K562 (cell line): ENCODE results near the gene MAN1B1. TPM values are rescaled to one million over a fixed set of nuclear protein-coding genes. Genes with fewer than 3 reads are reported as not detected.
A peak's percentile ranks its signal among the peaks of the same experiment; 100 is the strongest.

ENCODE experiments used
- BCOR ChIP-seq: fragments of 450-650 bp; IDR thresholded peaks from 2 replicates; pipeline ENCODE4 v1.6.1; 2016
- CCNT2 ChIP-seq: IDR thresholded peaks from 2 replicates; pipeline ENCODE4 v1.6.1; 2011; ENCODE audit warnings: borderline replicate concordance, low read depth, mild to moderate bottlenecking, moderate library complexity, mixed read lengths, low read length; ENCODE audit not compliant: insufficient read length; ENCODE audit errors: extremely low read depth
- EP300 ChIP-seq: IDR thresholded peaks from 2 replicates; pipeline ENCODE4 v1.6.1; 2012; ENCODE audit warnings: low read length, improper control_type of control experiment
- FIP1L1 ChIP-seq: fragments of 200-400 bp; formaldehyde crosslinking; IDR thresholded peaks from 2 replicates; pipeline ENCODE4 v1.6.1; 2018; ENCODE audit warnings: mild to moderate bottlenecking, low read depth, low read length; ENCODE audit not compliant: poor library complexity, severe bottlenecking
- GATAD2A ChIP-seq: fragments of 450-650 bp; IDR thresholded peaks from 2 replicates; pipeline ENCODE4 v1.6.1; 2017
- GATAD2B ChIP-seq: fragments of 450-650 bp; IDR thresholded peaks from 2 replicates; pipeline ENCODE4 v1.6.1; 2017; ENCODE audit warnings: mild to moderate bottlenecking, borderline replicate concordance
- HDGF ChIP-seq: fragments of 450-650 bp; IDR thresholded peaks from 2 replicates; pipeline ENCODE4 v1.6.1; 2016
- HNRNPUL1 ChIP-seq: fragments of 200-400 bp; formaldehyde crosslinking; IDR thresholded peaks from 2 replicates; pipeline ENCODE4 v1.6.1; 2017; ENCODE audit warnings: low read length
- ILK ChIP-seq: fragments of 450-650 bp; IDR thresholded peaks from 2 replicates; pipeline ENCODE4 v1.6.1; 2016; ENCODE audit warnings: missing genetic modification characterization, low read depth, mild to moderate bottlenecking, missing compliant biosample characterization, moderate library complexity, borderline replicate concordance
- MBD2 ChIP-seq: sonication (generic); IDR thresholded peaks from 2 replicates; pipeline ENCODE4 v1.6.1; 2016; ENCODE audit warnings: low read depth, borderline replicate concordance
- NFE2L1 ChIP-seq: fragments of 450-650 bp; IDR thresholded peaks from 2 replicates; pipeline ENCODE4 v1.6.1; 2016; ENCODE audit warnings: missing genetic modification characterization, low read depth, mild to moderate bottlenecking, missing compliant biosample characterization, moderate library complexity, borderline replicate concordance
- NR1H2 ChIP-seq: sonication (generic); formaldehyde crosslinking; IDR thresholded peaks from 2 replicates; pipeline ENCODE4 v1.4.0; 2020; ENCODE audit warnings: mild to moderate bottlenecking, missing genetic modification reagents
- NUFIP1 ChIP-seq: fragments of 450-650 bp; IDR thresholded peaks from 2 replicates; pipeline ENCODE4 v1.6.1; 2018; ENCODE audit not compliant: partially characterized antibody
- POLR2B ChIP-seq: fragments of 450-650 bp; IDR thresholded peaks from 2 replicates; pipeline ENCODE4 v1.6.1; 2018; ENCODE audit warnings: low read depth; ENCODE audit not compliant: partially characterized antibody
- SIN3A ChIP-seq, 2 experiments: fragments of 150-350 bp in 1 of 2; IDR thresholded peaks; 2 replicates each; pipeline ENCODE4 v1.6.1; 2011 to 2016; ENCODE audit warnings: borderline replicate concordance in 2 of 2, low read depth in 2 of 2, low read length in 2 of 2, mild to moderate bottlenecking in 2 of 2, moderate library complexity in 2 of 2; ENCODE audit not compliant: control insufficient read depth in 1 of 2
- TCF7L2 ChIP-seq: fragments of 150-350 bp; IDR thresholded peaks from 2 replicates; pipeline ENCODE4 v1.6.1; 2016; ENCODE audit warnings: low read depth, mild to moderate bottlenecking, low read length, moderate library complexity
- ZKSCAN1 ChIP-seq: fragments of 150-350 bp; IDR thresholded peaks from 2 replicates; pipeline ENCODE4 v1.6.1; 2016; ENCODE audit warnings: low read depth, low read length
- ZNF232 ChIP-seq: sonication (generic); formaldehyde crosslinking; IDR thresholded peaks from 2 replicates; pipeline ENCODE4 v1.8.0; 2022; ENCODE audit warnings: mild to moderate bottlenecking, missing genetic modification reagents
- ZNF239 ChIP-seq: fragments of 250-450 bp; sonication (Bioruptor Pico); IDR thresholded peaks from 2 replicates; pipeline ENCODE4 v1.4.0; 2020; ENCODE audit warnings: mild to moderate bottlenecking
- ZNF24 ChIP-seq: fragments of 450-650 bp; IDR thresholded peaks from 2 replicates; pipeline ENCODE4 v1.6.1; 2016
- ZNF3 ChIP-seq: fragments of 250-450 bp; sonication (Bioruptor Pico); IDR thresholded peaks from 2 replicates; pipeline ENCODE4 v1.5.0; 2021; ENCODE audit warnings: mild to moderate bottlenecking, moderate library complexity
- ZNF445 ChIP-seq: fragments of 250-450 bp; sonication (Bioruptor Pico); IDR thresholded peaks from 2 replicates; pipeline ENCODE4 v1.4.0; 2020; ENCODE audit warnings: low read depth, mild to moderate bottlenecking, moderate library complexity
- ZSCAN32 ChIP-seq: fragments of 450-650 bp; formaldehyde crosslinking; IDR thresholded peaks from 2 replicates; pipeline ENCODE4 v1.4.0; 2020; ENCODE audit warnings: mild to moderate bottlenecking, moderate library complexity
- polyA plus RNA-seq, 8 experiments: library from polyadenylated mRNA; depleted of rRNA in 4 of 8; stranded (reverse) in 5 of 8; unstranded in 3 of 8; fragments of >200 nt; fragmentation: Nextera tagmentation in 2 of 8; fragmentation: Illumina TruSeq in 1 of 8; extraction: Ambion mirVana in 2 of 8; extraction: Trizol in 1 of 8; gene quantifications; 2 replicates each; pipeline versions ENCODE4 v1.2.1 to v1.2.3, GENCODE V29; 2011 to 2014; ENCODE audit warnings: inconsistent platforms in 1 of 8, missing spikeins in 1 of 8
- total RNA-seq, 7 experiments: library from RNA; depleted of rRNA in 6 of 7; stranded (reverse); fragments of >200 nt in 6 of 7; fragmentation: Illumina TruSeq in 2 of 7; extraction: Trizol in 2 of 7; gene quantifications; 2 replicates each; pipeline versions ENCODE4 v1.2.1 to v1.2.3, GENCODE V29; 2011 to 2021; ENCODE audit warnings: low replicate concordance in 1 of 7
- TF ChIP-seq, protein P1 (sequence below): fragments of 250-450 bp; sonication (Bioruptor Pico); IDR thresholded peaks from 2 replicates; pipeline ENCODE4 v1.4.0; 2020; ENCODE audit warnings: mild to moderate bottlenecking
- TF ChIP-seq, protein P2 (sequence below): fragments of 250-450 bp; sonication (Bioruptor Pico); IDR thresholded peaks from 2 replicates; pipeline ENCODE4 v1.5.0; 2020; ENCODE audit warnings: mild to moderate bottlenecking
- TF ChIP-seq, protein P3 (sequence below): sonication (generic); formaldehyde crosslinking; IDR thresholded peaks from 2 replicates; pipeline ENCODE4 v1.8.1; 2023; ENCODE audit warnings: mild to moderate bottlenecking, missing genetic modification reagents

The MAN1B1 gene
- total and polyA plus RNA-seq, 9 of the 15 experiments (the other 6 are each of a cell fraction or from before 2014, with no cell fraction given), result 0.55 to 36.6 (median 27.3) TPM

DNA sequence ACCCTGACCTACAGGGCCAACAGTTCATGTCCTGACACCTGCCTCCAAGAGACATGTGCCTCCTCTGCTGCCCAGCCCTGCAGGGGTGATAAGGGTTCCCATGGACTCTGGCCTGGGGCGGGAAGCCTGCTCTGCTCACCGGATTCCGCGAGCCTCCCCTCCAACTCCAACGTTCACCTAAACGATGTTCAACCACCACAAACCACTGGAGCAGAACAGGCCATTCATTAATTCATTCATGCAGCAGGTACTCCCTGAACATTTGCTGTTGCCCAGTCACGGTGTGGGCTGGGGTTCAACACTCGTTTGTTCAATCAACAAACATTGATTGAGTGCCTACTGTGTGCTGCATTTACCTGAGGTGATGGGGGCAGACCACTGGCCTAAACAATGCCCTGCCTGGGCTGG lies 12.8 kb upstream of the MAN1B1 start (continued):
- no peak for TF ChIP-seq FIP1L1
- no peak for TF ChIP-seq ZNF239 (CRISPR knock-in tag)
- no peak for TF ChIP-seq GATAD2A
- TF ChIP-seq HDGF, result no peak
- TF ChIP-seq NUFIP1, result no peak
- TF ChIP-seq SIN3A (IDR thresholded peaks at IDR 0.05; ENCODE audit: borderline replicate concordance in 2 of 2, control insufficient read depth in 1 of 2, low read depth in 2 of 2, low read length in 2 of 2), result no peak
- TF ChIP-seq, protein P1, sequence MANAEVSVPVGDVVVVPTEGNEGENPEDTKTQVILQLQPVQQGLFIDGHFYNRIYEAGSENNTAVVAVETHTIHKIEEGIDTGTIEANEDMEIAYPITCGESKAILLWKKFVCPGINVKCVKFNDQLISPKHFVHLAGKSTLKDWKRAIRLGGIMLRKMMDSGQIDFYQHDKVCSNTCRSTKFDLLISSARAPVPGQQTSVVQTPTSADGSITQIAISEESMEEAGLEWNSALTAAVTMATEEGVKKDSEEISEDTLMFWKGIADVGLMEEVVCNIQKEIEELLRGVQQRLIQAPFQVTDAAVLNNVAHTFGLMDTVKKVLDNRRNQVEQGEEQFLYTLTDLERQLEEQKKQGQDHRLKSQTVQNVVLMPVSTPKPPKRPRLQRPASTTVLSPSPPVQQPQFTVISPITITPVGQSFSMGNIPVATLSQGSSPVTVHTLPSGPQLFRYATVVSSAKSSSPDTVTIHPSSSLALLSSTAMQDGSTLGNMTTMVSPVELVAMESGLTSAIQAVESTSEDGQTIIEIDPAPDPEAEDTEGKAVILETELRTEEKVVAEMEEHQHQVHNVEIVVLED (CRISPR knock-in tag), result no peak
- TF ChIP-seq NR1H2 (CRISPR knock-in tag), result no peak
- TF ChIP-seq TCF7L2, result no peak
- 0 out of 2 replicates have a peak, but pooled peaks have one; percentile 25 for TF ChIP-seq BCOR
- TF ChIP-seq EP300, result no peak
- TF ChIP-seq, protein P2, sequence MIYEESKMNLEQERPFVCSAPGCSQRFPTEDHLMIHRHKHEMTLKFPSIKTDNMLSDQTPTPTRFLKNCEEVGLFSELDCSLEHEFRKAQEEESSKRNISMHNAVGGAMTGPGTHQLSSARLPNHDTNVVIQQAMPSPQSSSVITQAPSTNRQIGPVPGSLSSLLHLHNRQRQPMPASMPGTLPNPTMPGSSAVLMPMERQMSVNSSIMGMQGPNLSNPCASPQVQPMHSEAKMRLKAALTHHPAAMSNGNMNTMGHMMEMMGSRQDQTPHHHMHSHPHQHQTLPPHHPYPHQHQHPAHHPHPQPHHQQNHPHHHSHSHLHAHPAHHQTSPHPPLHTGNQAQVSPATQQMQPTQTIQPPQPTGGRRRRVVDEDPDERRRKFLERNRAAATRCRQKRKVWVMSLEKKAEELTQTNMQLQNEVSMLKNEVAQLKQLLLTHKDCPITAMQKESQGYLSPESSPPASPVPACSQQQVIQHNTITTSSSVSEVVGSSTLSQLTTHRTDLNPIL (CRISPR knock-in tag), result no peak
- TF ChIP-seq ZNF232 (CRISPR knock-in tag), result no peak
- peak; percentile 55 for TF ChIP-seq ZNF24
- TF ChIP-seq ZNF3 (CRISPR knock-in tag), result peak; percentile 76
- no peak for TF ChIP-seq NFE2L1
- no peak for TF ChIP-seq HNRNPUL1
- TF ChIP-seq, protein P3, sequence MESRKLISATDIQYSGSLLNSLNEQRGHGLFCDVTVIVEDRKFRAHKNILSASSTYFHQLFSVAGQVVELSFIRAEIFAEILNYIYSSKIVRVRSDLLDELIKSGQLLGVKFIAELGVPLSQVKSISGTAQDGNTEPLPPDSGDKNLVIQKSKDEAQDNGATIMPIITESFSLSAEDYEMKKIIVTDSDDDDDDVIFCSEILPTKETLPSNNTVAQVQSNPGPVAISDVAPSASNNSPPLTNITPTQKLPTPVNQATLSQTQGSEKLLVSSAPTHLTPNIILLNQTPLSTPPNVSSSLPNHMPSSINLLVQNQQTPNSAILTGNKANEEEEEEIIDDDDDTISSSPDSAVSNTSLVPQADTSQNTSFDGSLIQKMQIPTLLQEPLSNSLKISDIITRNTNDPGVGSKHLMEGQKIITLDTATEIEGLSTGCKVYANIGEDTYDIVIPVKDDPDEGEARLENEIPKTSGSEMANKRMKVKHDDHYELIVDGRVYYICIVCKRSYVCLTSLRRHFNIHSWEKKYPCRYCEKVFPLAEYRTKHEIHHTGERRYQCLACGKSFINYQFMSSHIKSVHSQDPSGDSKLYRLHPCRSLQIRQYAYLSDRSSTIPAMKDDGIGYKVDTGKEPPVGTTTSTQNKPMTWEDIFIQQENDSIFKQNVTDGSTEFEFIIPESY (CRISPR knock-in tag), result peak; percentile 69; the same call in 1 of the 2 replicates
- no peak for TF ChIP-seq POLR2B
- no peak for TF ChIP-seq GATAD2B
- TF ChIP-seq ZSCAN32 (CRISPR knock-in tag), result no peak
- TF ChIP-seq ILK (tag), result no peak
- no peak for TF ChIP-seq MBD2
- peak; percentile 88 for TF ChIP-seq ZKSCAN1
- TF ChIP-seq ZNF445 (CRISPR knock-in tag), result no peak
- no peak for TF ChIP-seq CCNT2
